Measurements from ENCODE around the gene ABCF1.
A peak's percentile ranks its signal among the peaks of the same experiment; 100 is the strongest.

Gene ABCF1

GRCh38 chr6:30601815-30602641, 30.8 kb downstream of the ABCF1 start:
- DNase-seq: no peak

GRCh38 chr6:30603961-30604360, 32.7 kb downstream of the ABCF1 start:
- no peak for DNase-seq

GRCh38 chr6:30610065-30610464, 38.8 kb downstream of the ABCF1 start:
- DNase-seq: no peak

- no peak for DNase-seq
Measured at GRCh38 chr6:30611150-30611855, 40.1 kb downstream of the ABCF1 start.

GRCh38 chr6:30611856-30612194, 40.6 kb downstream of the ABCF1 start:
- no peak for DNase-seq

- DNase-seq: no peak
Measured at GRCh38 chr6:30612213-30612612, 41.0 kb downstream of the ABCF1 start.

GRCh38 chr6:30612687-30613248, 41.5 kb downstream of the ABCF1 start:
- DNase-seq: no peak

- no peak for DNase-seq
Measured at GRCh38 chr6:30613251-30614043, 42.2 kb downstream of the ABCF1 start.

GRCh38 chr6:30614044-30614842, 43.0 kb downstream of the ABCF1 start:
- DNase-seq: no peak

- DNase-seq: peak; percentile 90
Measured at GRCh38 chr6:30614843-30615218, 43.6 kb downstream of the ABCF1 start.

- DNase-seq: peak; percentile 44
Measured at GRCh38 chr6:30615219-30615957, 44.1 kb downstream of the ABCF1 start.

GRCh38 chr6:30615958-30616810, 44.9 kb downstream of the ABCF1 start:
- DNase-seq: peak; percentile 41

GRCh38 chr6:30616811-30617564, 45.7 kb downstream of the ABCF1 start, which contains the start of gene PPP1R10:
Gene PPP1R10 (minus strand): TSS chr6:30617243. CDS start chr6:30609944, 7,299 bp downstream.
- DNase-seq: peak; percentile 99

GRCh38 chr6:30617565-30618269, 46.5 kb downstream of the ABCF1 start, which contains the start of gene MRPS18B:
Gene MRPS18B (plus strand): TSS chr6:30617840. CDS start chr6:30617866, 26 bp downstream.
- peak; percentile 99 for DNase-seq

GRCh38 chr6:30618270-30618797, 47.1 kb downstream of the ABCF1 start:
- DNase-seq: no peak

- no peak for DNase-seq
Measured at GRCh38 chr6:30619561-30619960, 48.3 kb downstream of the ABCF1 start.

- DNase-seq: no peak
Measured at GRCh38 chr6:30625511-30625910, 54.3 kb downstream of the ABCF1 start.

GRCh38 chr6:30626484-30627366, 55.5 kb downstream of the ABCF1 start, which contains the start of gene ATAT1:
Gene ATAT1 (plus strand): TSS chr6:30626874.
- peak; percentile 89 for DNase-seq

Measured in stimulated activated CD4-positive, alpha-beta T cell treated with anti-CD3 and anti-CD28 coated beads, Interleukin-4, amount 100 ng/mL, for 24 hours (primary cell).